ENCODE results near the gene PKNOX2.

The PKNOX2 gene

DNA sequence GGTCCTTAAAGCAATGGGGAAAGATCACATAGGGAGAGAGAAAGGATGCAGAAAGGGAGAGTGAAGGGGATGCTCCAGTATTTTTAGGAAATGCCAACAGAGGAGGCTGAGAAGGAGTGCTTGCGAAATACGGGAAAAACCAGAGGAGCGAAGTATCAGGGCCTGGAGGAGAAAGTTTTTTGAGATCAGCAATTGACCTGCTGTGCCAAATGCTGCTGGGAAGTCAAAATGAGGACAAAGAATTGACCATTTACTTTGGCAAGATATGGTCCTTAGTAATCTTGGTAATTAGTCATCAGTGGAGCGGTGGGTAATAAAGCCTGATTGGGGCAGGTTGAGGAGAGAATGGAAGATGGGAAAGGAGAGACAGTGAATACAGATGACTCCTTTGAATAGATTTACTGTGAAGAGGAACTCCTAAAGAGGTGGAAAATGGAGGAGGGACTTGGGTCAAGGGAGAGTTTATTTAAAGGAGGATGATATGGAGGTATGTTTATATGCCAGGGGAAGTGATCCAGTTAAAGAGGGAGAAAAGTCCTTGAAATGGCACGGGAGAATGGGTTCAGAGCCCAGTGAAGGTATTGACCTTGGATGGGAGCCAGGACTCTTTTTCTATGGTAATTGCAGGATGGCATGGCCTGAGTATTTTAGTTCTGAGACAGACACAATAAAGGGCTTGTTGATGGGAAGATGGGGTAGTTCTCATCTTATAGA lies 111.5 kb downstream of the PKNOX2 start:
- DNase-seq (no peak), ATAC-seq (replicated peaks) (no peak)
- Mint-ChIP-seq H3K36me3 (ENCODE audit: insufficient read depth) (no peaks in the 10 kb centered on the region), H3K27ac (no peak overlapping the region), H3K9me3 (no peaks in the 10 kb centered on the region), H3K4me3 (no peak overlapping the region), H3K4me1 (ENCODE audit: low read depth in 2 of 2) (no peaks in the 10 kb centered on the region), H3K27me3 (peaks cover 23 to 27% of the 10 kb centered on the region in 2 donors)

DNA sequence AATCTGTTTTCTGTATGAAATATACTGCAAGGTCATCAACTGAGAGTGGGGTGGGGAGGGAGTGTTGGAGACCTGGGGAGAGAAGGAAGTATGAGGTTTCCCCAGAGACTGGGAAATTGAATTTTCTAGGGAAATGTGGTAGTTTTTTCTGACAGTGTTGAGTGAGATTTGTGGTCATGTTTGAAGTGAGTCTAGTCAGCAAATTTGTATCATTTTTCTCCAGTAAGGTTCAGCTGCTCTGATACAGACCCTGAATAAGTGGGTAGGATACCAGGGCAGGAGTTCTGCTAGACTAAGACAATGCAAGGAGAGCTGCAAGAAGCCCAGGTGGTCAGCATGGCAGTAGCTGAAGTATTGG lies 112.0 kb downstream of the PKNOX2 start:
- ATAC-seq (replicated peaks) (no peak), DNase-seq (no peak)
- H3K9me3 Mint-ChIP-seq: no peaks in the 10 kb centered on the region
- H3K27ac Mint-ChIP-seq: no peak overlapping the region
- no peaks in the 10 kb centered on the region for H3K36me3 Mint-ChIP-seq (ENCODE audit: insufficient read depth)
- H3K4me3 Mint-ChIP-seq: no peak overlapping the region
- no peaks in the 10 kb centered on the region for H3K4me1 Mint-ChIP-seq (ENCODE audit: low read depth in 2 of 2)
- peaks cover 22% of the 10 kb centered on the region in 2 donors for H3K27me3 Mint-ChIP-seq

DNA sequence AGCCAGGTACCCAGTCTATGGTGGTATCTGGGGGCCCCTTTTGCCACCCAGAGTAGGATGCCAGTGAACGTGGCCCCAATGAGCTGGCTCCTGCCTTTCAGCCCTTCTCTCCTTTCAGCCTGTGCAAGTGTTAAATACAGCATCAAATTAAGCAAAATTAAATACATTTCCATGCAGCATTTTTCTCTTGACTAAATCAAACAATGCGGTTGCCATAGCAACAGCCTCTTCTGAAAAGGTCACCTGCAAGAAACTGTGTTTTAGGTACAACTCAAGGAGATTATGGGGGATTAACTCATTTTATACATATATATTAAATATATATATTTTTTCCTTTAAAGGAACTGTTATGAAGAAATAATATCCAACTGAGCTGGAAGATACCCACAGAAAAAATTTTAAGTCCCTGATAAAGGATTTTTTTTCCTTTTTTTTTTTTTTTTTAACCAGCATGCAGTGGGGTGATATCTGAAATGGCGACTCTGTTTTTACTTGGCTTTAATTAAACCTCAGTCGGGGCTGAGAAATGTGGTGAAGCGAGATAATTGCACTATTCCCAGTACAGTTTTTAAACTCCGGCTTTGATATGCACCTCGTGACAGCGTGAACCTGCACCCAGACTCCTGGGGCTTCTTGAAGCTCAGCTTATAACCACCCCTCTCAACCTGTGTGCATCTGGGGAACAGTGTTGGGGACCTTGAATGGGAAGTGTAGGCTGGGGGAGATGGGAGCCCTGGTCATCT lies 115.3 kb downstream of the PKNOX2 start:
- H3K36me3 Mint-ChIP-seq (ENCODE audit: insufficient read depth): no peaks in the 10 kb centered on the region
- H3K4me1 Mint-ChIP-seq (ENCODE audit: low read depth in 2 of 2): no peaks in the 10 kb centered on the region
- no peak for ATAC-seq (replicated peaks)
- DNase-seq: no peak
- no peaks in the 10 kb centered on the region for H3K9me3 Mint-ChIP-seq
- H3K4me3 Mint-ChIP-seq: no peak overlapping the region
- H3K27me3 Mint-ChIP-seq: peaks cover 4 to 10% of the 10 kb centered on the region in 2 donors
- no peak overlapping the region for H3K27ac Mint-ChIP-seq

DNA sequence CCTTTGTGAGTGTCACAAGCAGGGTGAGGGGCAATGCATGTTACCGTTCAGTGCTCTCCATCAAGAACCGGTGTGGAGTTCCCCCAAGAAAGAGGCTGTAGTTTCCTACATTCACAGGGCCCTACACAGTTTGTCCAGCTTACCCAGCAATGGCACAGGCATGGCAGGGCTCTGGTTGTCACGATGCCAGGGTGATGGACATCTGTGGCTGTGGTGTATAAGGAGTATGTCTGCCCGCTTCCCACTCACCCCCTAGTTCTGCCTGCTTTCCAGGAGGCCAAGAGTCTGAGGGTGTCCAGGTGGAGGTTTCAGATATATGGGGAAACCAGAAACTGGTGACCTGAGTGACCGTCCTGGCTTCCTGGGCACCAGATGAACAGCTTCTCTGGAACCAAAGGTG lies 116.1 kb downstream of the PKNOX2 start:
- no peaks in the 10 kb centered on the region for H3K9me3 Mint-ChIP-seq
- no peak overlapping the region for H3K4me3 Mint-ChIP-seq
- H3K27me3 Mint-ChIP-seq: peaks cover 4 to 13% of the 10 kb centered on the region in 2 donors
- ATAC-seq (replicated peaks): no peak
- no peaks in the 10 kb centered on the region for H3K4me1 Mint-ChIP-seq (ENCODE audit: low read depth in 2 of 2)
- H3K27ac Mint-ChIP-seq: no peak overlapping the region
- DNase-seq: no peak
- no peaks in the 10 kb centered on the region for H3K36me3 Mint-ChIP-seq (ENCODE audit: insufficient read depth)

DNA sequence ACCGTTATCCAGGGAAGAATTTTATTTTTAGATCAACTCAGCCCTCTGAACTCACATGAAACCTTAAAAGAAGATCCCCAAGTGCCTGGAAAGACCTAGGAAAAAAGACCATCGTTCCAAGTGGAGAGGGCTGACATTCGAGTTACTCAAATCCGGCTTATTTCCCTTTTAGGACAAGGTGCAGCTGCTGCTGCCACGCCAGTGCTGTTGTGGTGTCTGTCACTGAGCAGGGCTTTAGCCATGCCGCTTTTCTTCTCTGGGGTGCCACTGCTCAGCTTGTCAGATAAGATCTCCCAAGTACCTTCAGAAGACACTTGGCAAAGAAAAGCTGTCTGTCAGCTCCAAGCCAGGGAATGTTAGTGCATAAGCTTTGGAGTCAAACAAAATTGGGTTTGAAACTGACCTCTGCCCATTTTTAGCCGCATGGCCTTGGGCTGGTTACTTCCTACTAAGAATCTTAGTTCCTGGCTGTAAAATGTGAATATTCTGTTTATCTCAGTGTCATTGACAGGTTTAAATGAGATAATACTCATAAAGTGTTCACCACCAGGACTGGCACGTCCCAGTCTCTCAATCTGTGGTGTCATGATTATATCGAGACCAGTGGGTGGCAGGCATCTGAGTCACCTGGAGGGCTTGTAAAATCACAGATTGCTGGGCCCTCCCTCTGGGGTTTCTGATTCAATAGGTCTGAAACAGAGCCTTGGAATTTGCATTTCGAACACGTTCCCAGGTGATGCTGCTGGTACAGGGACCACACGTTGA lies 117.5 kb downstream of the PKNOX2 start:
- H3K27ac Mint-ChIP-seq: no peak overlapping the region
- DNase-seq (no peak), ATAC-seq (replicated peaks) (no peak)
- H3K4me1 Mint-ChIP-seq (ENCODE audit: low read depth in 2 of 2): no peaks in the 10 kb centered on the region
- peaks cover 4 to 13% of the 10 kb centered on the region in 2 donors for H3K27me3 Mint-ChIP-seq
- H3K9me3 Mint-ChIP-seq: no peaks in the 10 kb centered on the region
- H3K4me3 Mint-ChIP-seq: no peak overlapping the region
- H3K36me3 Mint-ChIP-seq (ENCODE audit: insufficient read depth): no peaks in the 10 kb centered on the region

DNA sequence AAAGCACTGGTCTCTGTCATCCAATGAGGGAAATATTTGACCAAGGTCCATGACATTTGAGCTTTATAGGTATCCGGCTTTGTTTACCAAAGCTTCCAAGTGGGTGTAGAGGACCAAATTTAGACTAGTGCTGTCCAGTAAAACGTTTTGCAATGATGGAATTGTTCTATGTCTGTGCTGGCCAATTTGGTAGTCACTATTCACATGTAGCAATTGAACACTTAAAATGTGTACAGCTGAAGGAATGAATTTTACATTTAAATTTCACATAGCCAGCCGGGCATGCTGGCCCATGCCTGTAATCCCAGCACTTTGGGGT lies 118.0 kb downstream of the PKNOX2 start:
- H3K36me3 Mint-ChIP-seq (ENCODE audit: insufficient read depth): no peaks in the 10 kb centered on the region
- no peaks in the 10 kb centered on the region for H3K4me1 Mint-ChIP-seq (ENCODE audit: low read depth in 2 of 2)
- H3K27ac Mint-ChIP-seq: no peak overlapping the region
- H3K4me3 Mint-ChIP-seq: no peak overlapping the region
- ATAC-seq (replicated peaks): no peak
- peaks cover 4 to 13% of the 10 kb centered on the region in 2 donors for H3K27me3 Mint-ChIP-seq
- no peaks in the 10 kb centered on the region for H3K9me3 Mint-ChIP-seq
- DNase-seq: no peak

DNA sequence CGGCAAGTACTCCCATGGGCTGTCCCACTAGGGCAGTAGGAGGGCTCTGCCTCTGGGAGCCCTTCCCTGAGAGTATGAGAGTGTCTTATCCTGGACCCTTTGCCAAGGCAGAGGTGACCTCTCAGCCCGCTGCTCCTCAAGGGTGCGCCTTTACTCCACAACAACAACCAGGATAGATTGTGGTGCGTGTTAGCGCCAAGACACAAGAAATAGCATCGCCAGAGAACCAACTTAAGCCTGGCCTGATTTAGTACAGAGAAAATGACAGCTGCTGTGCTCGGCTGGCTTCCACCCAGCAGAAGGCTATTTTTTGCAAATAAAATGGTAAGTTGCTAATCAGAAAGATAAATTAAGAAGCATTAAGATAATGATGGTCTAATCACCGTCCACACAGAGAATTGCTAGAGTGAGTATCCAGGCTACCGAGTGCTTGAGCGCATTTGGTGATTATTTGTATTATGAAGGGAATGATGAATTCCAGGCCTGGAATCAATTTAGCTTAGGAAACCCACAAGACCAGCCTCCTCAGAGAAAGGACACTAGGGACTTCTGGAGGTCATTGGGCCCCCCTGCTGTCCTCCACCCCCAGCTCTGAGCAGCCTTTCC lies 119.8 kb downstream of the PKNOX2 start:
- Mint-ChIP-seq H3K4me1 (ENCODE audit: low read depth in 2 of 2) (no peaks in the 10 kb centered on the region), H3K27ac (no peak overlapping the region), H3K27me3 (peaks cover 16 to 28% of the 10 kb centered on the region in 2 donors), H3K4me3 (no peak overlapping the region), H3K9me3 (no peaks in the 10 kb centered on the region), H3K36me3 (ENCODE audit: insufficient read depth) (no peaks in the 10 kb centered on the region)
- DNase-seq (no peak), ATAC-seq (replicated peaks) (no peak)

DNA sequence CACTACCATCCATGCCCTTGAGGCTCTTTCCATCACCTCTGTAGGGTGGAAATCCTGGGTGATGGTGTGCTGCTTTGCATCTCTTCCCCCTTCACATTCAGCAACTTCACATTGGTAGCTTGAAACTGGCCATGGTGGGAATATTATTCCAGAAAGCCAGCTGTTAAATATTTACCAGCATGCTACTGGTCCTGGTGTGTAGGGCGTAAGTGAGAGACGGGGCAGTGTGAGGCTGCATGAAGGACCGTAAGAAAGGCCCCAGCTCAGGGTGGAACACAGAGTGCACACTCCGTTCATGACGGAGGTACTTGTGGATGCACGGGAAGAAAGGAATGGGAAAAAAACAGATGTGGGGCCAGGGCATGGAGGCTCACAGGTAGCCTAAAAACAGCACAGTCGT lies 121.3 kb downstream of the PKNOX2 start:
- Mint-ChIP-seq H3K9me3 (no peaks in the 10 kb centered on the region), H3K36me3 (ENCODE audit: insufficient read depth) (no peaks in the 10 kb centered on the region), H3K27ac (no peak overlapping the region), H3K4me1 (ENCODE audit: low read depth in 2 of 2) (no peaks in the 10 kb centered on the region), H3K27me3 (peaks cover 19 to 35% of the 10 kb centered on the region in 2 donors), H3K4me3 (no peak overlapping the region)
- no peak for DNase-seq
- no peak for ATAC-seq (replicated peaks)

DNA sequence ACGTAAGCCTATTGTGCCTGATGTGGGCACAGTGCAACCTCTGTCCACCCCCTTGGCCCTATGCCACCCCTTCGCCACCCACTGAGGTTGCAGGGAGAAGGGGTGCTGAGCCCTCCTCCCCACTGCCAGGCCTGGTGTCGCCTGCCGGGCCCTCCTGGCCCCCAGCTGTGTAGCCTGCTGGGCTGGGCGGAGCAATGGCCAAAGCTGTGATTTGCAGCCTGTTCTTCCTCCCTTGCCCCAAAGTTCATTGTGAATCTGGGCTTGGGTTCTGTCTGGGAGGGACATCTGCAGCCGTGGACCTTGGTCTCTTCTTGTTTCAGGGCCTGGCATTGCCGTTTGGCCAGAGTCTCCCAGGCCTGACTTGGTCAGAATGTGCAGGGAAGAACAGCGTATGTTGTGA lies 121.9 kb downstream of the PKNOX2 start:
- Mint-ChIP-seq H3K9me3 (no peaks in the 10 kb centered on the region), H3K4me1 (ENCODE audit: low read depth in 2 of 2) (no peaks in the 10 kb centered on the region), H3K27ac (no peak overlapping the region), H3K27me3 (peaks cover 15 to 37% of the 10 kb centered on the region in 2 donors), H3K36me3 (ENCODE audit: insufficient read depth) (no peaks in the 10 kb centered on the region), H3K4me3 (no peak overlapping the region)
- ATAC-seq (replicated peaks) (no peak), DNase-seq (no peak)

DNA sequence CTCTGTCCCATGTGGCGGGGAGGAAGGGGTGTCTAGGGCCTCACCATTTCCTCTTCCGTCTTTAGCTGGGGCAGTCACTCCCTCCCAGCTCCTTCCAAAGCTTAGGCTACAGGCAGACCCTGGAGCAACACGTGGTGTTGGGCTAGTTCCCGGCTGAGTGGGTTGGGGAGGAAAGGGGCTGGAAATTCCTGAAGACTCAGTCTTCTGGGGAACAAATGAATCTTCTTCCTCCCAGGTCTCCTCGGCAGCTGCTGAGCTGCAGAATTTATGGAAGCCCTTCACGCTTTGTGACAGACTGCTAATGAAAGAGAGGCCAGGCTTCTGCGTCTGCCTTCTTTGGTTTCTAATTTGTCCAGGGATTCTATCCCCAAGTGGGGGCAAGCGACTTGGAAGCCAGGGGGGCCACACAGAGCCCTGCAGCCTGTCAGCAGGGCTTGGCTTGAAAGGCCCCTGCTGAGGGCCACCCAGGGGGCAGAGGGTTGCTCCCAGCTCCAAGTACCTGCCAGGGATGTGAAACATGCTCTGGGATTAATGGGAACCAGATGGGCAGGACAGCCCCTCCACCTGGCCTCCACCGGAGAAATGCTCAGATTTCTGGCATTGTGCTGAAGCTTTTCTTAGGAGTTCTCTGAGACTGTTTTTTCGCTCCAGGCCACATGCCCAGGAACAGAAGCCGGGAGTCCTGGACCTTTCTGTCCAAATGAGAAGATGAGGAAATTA lies 123.1 kb downstream of the PKNOX2 start:
- ATAC-seq (replicated peaks) (no peak), DNase-seq (no peak)
- Mint-ChIP-seq H3K27me3 (peaks cover 14 to 44% of the 10 kb centered on the region in 2 donors), H3K4me1 (ENCODE audit: low read depth in 2 of 2) (no peaks in the 10 kb centered on the region), H3K27ac (no peak overlapping the region), H3K36me3 (ENCODE audit: insufficient read depth) (no peaks in the 10 kb centered on the region), H3K9me3 (no peaks in the 10 kb centered on the region), H3K4me3 (no peak overlapping the region)

DNA sequence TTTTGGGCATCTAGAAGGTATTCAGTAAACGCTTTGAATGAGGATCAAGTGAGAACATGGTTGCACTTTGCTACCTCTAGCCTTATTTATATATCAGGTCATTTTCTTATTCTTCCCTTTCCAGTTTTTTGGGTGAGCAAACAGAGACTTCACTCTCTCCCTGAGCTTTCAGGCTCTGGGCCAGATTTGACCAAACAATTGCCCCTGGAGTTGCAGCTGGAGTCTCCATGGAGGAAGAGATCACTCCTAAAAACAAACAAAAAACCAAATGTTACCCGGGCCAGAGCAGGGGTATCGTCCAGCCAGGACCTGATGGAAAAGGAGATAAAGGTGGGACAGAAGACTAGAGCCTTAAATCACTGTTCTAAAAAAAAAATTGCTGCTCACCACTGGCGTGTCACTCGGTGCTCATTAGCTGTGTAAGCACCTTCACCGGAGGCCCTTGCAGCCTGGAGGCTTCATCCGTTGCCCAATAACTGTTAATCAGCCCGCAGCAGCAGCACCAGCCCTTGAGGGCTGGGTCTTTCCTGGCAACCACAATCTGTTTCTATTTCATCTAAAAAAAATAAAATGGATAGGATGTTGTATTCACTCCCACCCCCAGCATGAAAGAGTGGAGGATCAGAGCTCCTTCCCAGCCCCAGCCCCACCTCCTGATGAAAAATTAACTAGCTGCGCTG lies 125.0 kb downstream of the PKNOX2 start:
- no peak overlapping the region for H3K4me3 Mint-ChIP-seq
- no peaks in the 10 kb centered on the region for H3K4me1 Mint-ChIP-seq (ENCODE audit: low read depth in 2 of 2)
- ATAC-seq (replicated peaks): no peak
- H3K27ac Mint-ChIP-seq: no peak overlapping the region
- no peaks in the 10 kb centered on the region for H3K36me3 Mint-ChIP-seq (ENCODE audit: insufficient read depth)
- H3K27me3 Mint-ChIP-seq: peaks cover 26 to 49% of the 10 kb centered on the region in 2 donors
- no peak for DNase-seq
- no peaks in the 10 kb centered on the region for H3K9me3 Mint-ChIP-seq

DNA sequence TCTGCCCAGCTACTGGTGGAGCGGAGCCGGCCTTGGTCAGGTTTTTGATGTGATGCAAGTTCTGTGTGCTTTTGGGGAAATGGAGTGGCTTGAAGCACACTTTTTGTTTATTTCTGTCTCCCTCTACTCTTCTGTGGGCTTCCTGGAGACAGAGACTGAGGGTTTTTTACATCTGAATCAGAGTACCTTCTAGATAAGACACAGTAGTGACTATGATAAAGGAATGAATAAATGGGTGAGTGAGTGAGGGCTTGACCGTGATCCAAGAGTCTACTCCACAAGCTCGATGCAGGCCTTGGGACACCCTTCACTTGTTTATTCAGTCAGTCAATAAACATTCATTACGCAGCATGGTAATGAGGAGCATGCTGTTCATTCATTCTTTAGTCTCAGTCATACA lies 125.7 kb downstream of the PKNOX2 start:
- no peaks in the 10 kb centered on the region for H3K4me1 Mint-ChIP-seq (ENCODE audit: low read depth in 2 of 2)
- no peak for DNase-seq
- no peak overlapping the region for H3K4me3 Mint-ChIP-seq
- no peak overlapping the region for H3K27ac Mint-ChIP-seq
- no peak for ATAC-seq (replicated peaks)
- no peaks in the 10 kb centered on the region for H3K36me3 Mint-ChIP-seq (ENCODE audit: insufficient read depth)
- H3K27me3 Mint-ChIP-seq: peaks cover 30 to 50% of the 10 kb centered on the region in 2 donors
- no peaks in the 10 kb centered on the region for H3K9me3 Mint-ChIP-seq

DNA sequence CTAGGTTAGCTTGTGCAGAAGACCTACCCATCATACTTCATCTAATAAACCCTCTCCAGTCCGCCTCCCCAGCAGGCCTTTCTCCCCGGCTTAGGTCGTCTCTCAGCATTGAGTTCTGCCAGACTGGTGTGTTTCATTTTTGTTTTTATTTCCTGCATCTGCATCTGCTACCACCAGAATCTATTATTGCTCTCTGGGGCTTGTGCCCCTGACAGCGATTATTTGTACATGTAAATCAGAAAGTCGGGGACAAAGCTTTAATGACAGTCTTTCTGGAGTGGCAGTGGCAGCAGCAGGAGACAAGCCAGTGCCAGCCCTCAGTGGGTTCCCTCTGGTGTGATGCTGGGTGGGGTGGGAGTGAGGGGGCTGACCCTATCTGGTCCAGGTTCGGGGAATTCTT lies 127.5 kb downstream of the PKNOX2 start:
- Mint-ChIP-seq H3K4me3 (no peak overlapping the region), H3K27ac (no peak overlapping the region), H3K36me3 (ENCODE audit: insufficient read depth) (no peaks in the 10 kb centered on the region), H3K4me1 (ENCODE audit: low read depth in 2 of 2) (no peaks in the 10 kb centered on the region), H3K27me3 (peaks cover 39 to 62% of the 10 kb centered on the region in 2 donors), H3K9me3 (no peaks in the 10 kb centered on the region)
- no peak for ATAC-seq (replicated peaks)
- no peak for DNase-seq
